Small intestine (tissue), 7 donors: ENCODE results near the gene BTRC. TPM values are rescaled to one million over a fixed set of nuclear protein-coding genes. Genes with fewer than 3 reads are reported as not detected.
"Not testable (repeated sequence)": the region's sequence is repeated elsewhere in the genome, so short reads cannot be mapped to it uniquely, and the experiment has no call there.

Source experiments
- DNase-seq, 2 donors: peaks; one replicate each; pipeline versions ENCODE4 v3.0.0 to v3.0.0-alpha.2; 2013
- FAIRE-seq: peaks from 2 replicates; lab custom pipeline; 2012; peaks lifted over from hg19 to GRCh38; lab: Jason Lieb, UNC
- H3K27ac ChIP-seq, 3 donors: one replicate each; pipeline ENCODE4 v1.5.1; 2013; ENCODE audit warnings: low read length in 2 of 3, mild to moderate bottlenecking in 2 of 3, control low read depth in 1 of 3, inconsistent platforms in 1 of 3, low read depth in 1 of 3, moderate library complexity in 1 of 3
- H3K27me3 ChIP-seq, 3 donors: one replicate each; pipeline ENCODE4 v1.6.1; 2013; ENCODE audit warnings: low read length in 3 of 3, inconsistent platforms in 1 of 3; ENCODE audit not compliant: control insufficient read depth in 3 of 3, insufficient read depth in 3 of 3
- H3K36me3 ChIP-seq, 3 donors: one replicate each; pipeline ENCODE4 v1.6.1; 2013; ENCODE audit warnings: low read length in 3 of 3, inconsistent platforms in 1 of 3, low read depth in 1 of 3, mild to moderate bottlenecking in 1 of 3, moderate library complexity in 1 of 3; ENCODE audit not compliant: control insufficient read depth in 3 of 3, insufficient read depth in 2 of 3
- H3K4me1 ChIP-seq, 3 donors: one replicate each; pipeline ENCODE4 v1.6.1; 2013; ENCODE audit warnings: low read length in 2 of 3, inconsistent platforms in 1 of 3, low read depth in 1 of 3, mild to moderate bottlenecking in 1 of 3, moderate library complexity in 1 of 3; ENCODE audit not compliant: control insufficient read depth in 3 of 3, insufficient read depth in 2 of 3
- H3K4me3 ChIP-seq, 3 donors: one replicate each; pipeline ENCODE4 v1.5.1; 2013; ENCODE audit warnings: low read length in 3 of 3, control low read depth in 1 of 3, inconsistent platforms in 1 of 3, low read depth in 1 of 3, mild to moderate bottlenecking in 1 of 3, moderate library complexity in 1 of 3
- H3K9me3 ChIP-seq, 2 donors: one replicate each; pipeline ENCODE4 v1.6.1; 2013; ENCODE audit warnings: low read depth in 1 of 2, low read length in 1 of 2; ENCODE audit not compliant: control insufficient read depth in 2 of 2, insufficient read depth in 1 of 2
- WGBS, 3 donors: extraction: QIAGEN DNeasy Blood & Tissue Kit; methylation state at CpG; one replicate each; pipeline ENCODE4 v1.1.7; 2013; 5-methylcytosine and 5-hydroxymethylcytosine counted together
- polyA plus RNA-seq, 4 donors: library from polyadenylated mRNA; stranded (reverse) in 3 of 4; unstranded in 1 of 4; fragments of 200-250 nt in 3 of 4; fragments of 120-200 nt in 1 of 4; gene quantifications; one replicate each; pipeline versions ENCODE4 v1.2.1 to v1.2.3, GENCODE V29; 2013
- donor health status: healthy with polysubstance abuse.
- donor health status: control.
- donor health status: control.
- donor health status: Bipolar disorder and iron deficiency.
- donor health status: healthy.

BTRC gene
- polyA plus RNA-seq, 4 donors = 3.0 to 12.5 (median 4.9) TPM

GRCh38 chr10:101319241-101319915, 34.6 kb upstream of the BTRC start:
- FAIRE-seq (no peak), DNase-seq (no peak)
- H3K27ac ChIP-seq = no peak overlapping the region
- no peak overlapping the region for H3K4me3 ChIP-seq
- WGBS, 3 donors = 66 to 67% (median 67%) methylated on average over 3 of the region's 3 CpGs
- H3K4me1 ChIP-seq = no peaks in the 10 kb centered on the region
- peaks cover 0 to 14% (median 0%) of the 10 kb centered on the region in 3 donors for H3K27me3 ChIP-seq
- no peaks in the 10 kb centered on the region for H3K9me3 ChIP-seq
- H3K36me3 ChIP-seq = no peaks in the 10 kb centered on the region

GRCh38 chr10:101321073-101321472, 32.9 kb upstream of the BTRC start:
- DNase-seq (no peak), FAIRE-seq (no peak)
- Histone ChIP-seq H3K9me3 (no peaks in the 10 kb centered on the region), H3K27ac (no peak overlapping the region), H3K4me3 (no peak overlapping the region), H3K36me3 (no peaks in the 10 kb centered on the region), H3K4me1 (no peaks in the 10 kb centered on the region), H3K27me3 (peaks cover 0 to 17% (median 0%) of the 10 kb centered on the region in 3 donors)
- WGBS, 3 donors = 86 to 88% (median 87%) methylated on average over 4 of the region's 4 CpGs

GRCh38 chr10:101322266-101323108, 31.5 kb upstream of the BTRC start:
- Histone ChIP-seq H3K36me3 (no peaks in the 10 kb centered on the region), H3K4me3 (no peak overlapping the region), H3K4me1 (no peaks in the 10 kb centered on the region), H3K27me3 (peaks cover 0 to 17% (median under 1%) of the 10 kb centered on the region in 3 donors), H3K9me3 (no peaks in the 10 kb centered on the region), H3K27ac (no peak overlapping the region)
- DNase-seq (no peak), FAIRE-seq (no peak)
- WGBS, 3 donors = 66 to 76% (median 75%) methylated on average over 20 to 21 of the region's 21 CpGs

GRCh38 chr10:101323495-101323894, 30.5 kb upstream of the BTRC start:
- no peaks in the 10 kb centered on the region for H3K9me3 ChIP-seq
- H3K4me1 ChIP-seq = no peaks in the 10 kb centered on the region
- H3K27ac ChIP-seq = no peak overlapping the region
- WGBS, 3 donors = 68 to 93% (median 79%) methylated on average over 2 of the region's 2 CpGs
- DNase-seq (no peak), FAIRE-seq (no peak)
- no peak overlapping the region for H3K4me3 ChIP-seq
- no peaks in the 10 kb centered on the region for H3K36me3 ChIP-seq
- H3K27me3 ChIP-seq = peaks cover 0 to 17% (median 3%) of the 10 kb centered on the region in 3 donors

GRCh38 chr10:101327454-101327853, 26.5 kb upstream of the BTRC start:
- not testable (repeated sequence) for H3K36me3 ChIP-seq, DNase-seq, FAIRE-seq, H3K4me3 ChIP-seq, H3K4me1 ChIP-seq, H3K27ac ChIP-seq, H3K9me3 ChIP-seq
- peaks cover 0 to 27% (median 6%) of the 10 kb centered on the region in 3 donors for H3K27me3 ChIP-seq
- 85 to 86% (median 86%) methylated on average over 1 of the region's 1 CpG for WGBS, 3 donors

GRCh38 chr10:101329341-101330032, 24.5 kb upstream of the BTRC start:
- Histone ChIP-seq H3K27me3 (peaks cover 0 to 24% (median 6%) of the 10 kb centered on the region in 3 donors), H3K4me1 (no peaks in the 10 kb centered on the region), H3K27ac (no peak overlapping the region), H3K4me3 (no peak overlapping the region), H3K9me3 (no peaks in the 10 kb centered on the region), H3K36me3 (no peaks in the 10 kb centered on the region)
- DNase-seq = no peak
- WGBS, 3 donors = 83 to 90% (median 85%) methylated on average over 3 of the region's 3 CpGs
- no peak for FAIRE-seq

- DNase-seq = no peak
- Histone ChIP-seq H3K4me3 (no peak overlapping the region), H3K9me3 (no peaks in the 10 kb centered on the region), H3K27ac (no peak overlapping the region), H3K4me1 (no peaks in the 10 kb centered on the region), H3K36me3 (no peaks in the 10 kb centered on the region), H3K27me3 (peaks cover 0 to 23% (median 6%) of the 10 kb centered on the region in 3 donors)
- WGBS, 3 donors = 80 to 90% (median 85%) methylated on average over 4 of the region's 4 CpGs
- FAIRE-seq = no peak
These were observed 23.7 kb upstream of the BTRC start for GRCh38 chr10:101330231-101330630.

GRCh38 chr10:101330631-101331225, 23.2 kb upstream of the BTRC start:
- FAIRE-seq (no peak), DNase-seq (no peak)
- Histone ChIP-seq H3K27ac (no peak overlapping the region), H3K27me3 (peaks cover 0 to 21% (median 6%) of the 10 kb centered on the region in 3 donors), H3K36me3 (no peaks in the 10 kb centered on the region), H3K9me3 (no peaks in the 10 kb centered on the region), H3K4me1 (no peaks in the 10 kb centered on the region), H3K4me3 (no peak overlapping the region)
- 61 to 66% (median 66%) methylated on average over 14 of the region's 14 CpGs for WGBS, 3 donors
